Thyroid gland (tissue), 4 donors: ENCODE data around the gene IL1RL1. TPM values are rescaled to one million over a fixed set of nuclear protein-coding genes. Genes with fewer than 3 reads are reported as not detected.

Experiments
- DNase-seq, 2 donors: peaks; one replicate each; pipeline ENCODE4 v3.0.0-alpha.2; 2019
- H3K27ac ChIP-seq, 3 donors: fragments of 200-600 bp; sonication (generic); 1 replicate in 2 of 3; 2 replicates in 1 of 3; pipeline ENCODE4 v1.5.1; 2016 to 2019; ENCODE audit warnings: mild to moderate bottlenecking in 1 of 3, moderate library complexity in 1 of 3
- H3K27me3 ChIP-seq: fragments of 200-600 bp; sonication (generic); one replicate; pipeline ENCODE4 v1.5.1; 2019
- H3K36me3 ChIP-seq, 2 donors: fragments of 200-600 bp; sonication (generic); one replicate each; pipeline ENCODE4 v1.5.1; 2016 to 2019
- H3K4me1 ChIP-seq, 2 donors: fragments of 200-600 bp; sonication (generic); one replicate each; pipeline ENCODE4 v1.5.1; 2017 to 2019
- H3K4me3 ChIP-seq, 3 donors: fragments of 200-600 bp; sonication (generic); replicated peaks in 1 of 3; 1 replicate in 2 of 3; 2 replicates in 1 of 3; pipeline ENCODE4 v1.5.1; 2016; ENCODE audit warnings: mild to moderate bottlenecking in 1 of 3
- H3K9me3 ChIP-seq: fragments of 200-600 bp; sonication (generic); one replicate; pipeline ENCODE4 v1.5.1; 2017
- CTCF ChIP-seq, 6 experiments: fragments of 200-600 bp in 3 of 6; fragments of 450-650 bp in 3 of 6; sonication (generic) in 3 of 6; IDR thresholded peaks; one replicate each; pipeline ENCODE4 v1.5.1; 2016 to 2019; ENCODE audit warnings: antibody characterized with exemption in 6 of 6, mild to moderate bottlenecking in 2 of 6, inconsistent platforms in 1 of 6, moderate library complexity in 1 of 6
- POLR2A ChIP-seq, 2 donors: fragments of 450-650 bp; IDR thresholded peaks; one replicate each; pipeline ENCODE4 v1.6.1; 2017; ENCODE audit warnings: antibody characterized with exemption in 2 of 2, mild to moderate bottlenecking in 2 of 2, moderate library complexity in 1 of 2
- WGBS, 2 donors: methylation state at CpG; one replicate each; pipeline ENCODE4 v1.1.5; 2017; 5-methylcytosine and 5-hydroxymethylcytosine counted together
- intact Hi-C: fragments of 100-400 bp; cut with DNase I; formaldehyde crosslinking; loops from one replicate; pipeline ENCODE4 v1.15.1; 2023
- total RNA-seq, 4 donors: library from RNA; depleted of rRNA; stranded (reverse); fragments of >200 nt; gene quantifications; one replicate each; pipeline ENCODE4 v1.2.3, GENCODE V29; 2016

Gene IL1RL1
- total RNA-seq, 4 donors from 2014 or later = 1.0 to 5.0 (median 3.1) TPM

DNA sequence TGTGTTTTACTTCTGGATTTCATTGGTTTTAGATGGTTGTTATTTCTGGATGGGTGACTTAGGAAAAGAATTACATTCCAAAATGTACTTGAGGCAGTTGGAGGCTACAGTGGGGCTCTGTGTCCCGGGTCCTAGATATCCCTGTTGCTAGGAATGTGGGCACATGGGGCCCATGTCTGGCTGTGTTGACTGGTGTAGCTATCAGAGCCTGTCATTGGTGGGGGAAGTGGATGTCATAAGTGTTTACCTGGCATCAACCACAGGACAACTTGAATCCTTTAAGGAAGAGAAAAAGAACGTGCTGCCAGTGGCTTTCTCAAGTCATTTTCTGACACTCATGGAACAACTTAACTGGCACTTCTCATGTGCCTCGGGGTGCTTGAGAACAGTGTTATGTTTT, 74.6 kb downstream of the IL1RL1 start:
- H3K9me3 ChIP-seq = no peaks in the 10 kb centered on the region
- no peak overlapping the region for H3K4me3 ChIP-seq
- no peaks in the 10 kb centered on the region for H3K27me3 ChIP-seq
- no peaks in the 10 kb centered on the region for H3K4me1 ChIP-seq
- no peak overlapping the region for H3K27ac ChIP-seq
- DNase-seq = peak; percentile 11 to 14
- no peaks in the 10 kb centered on the region for H3K36me3 ChIP-seq
- TF ChIP-seq POLR2A (IDR thresholded peaks at IDR 0.05) = no peak
- TF ChIP-seq CTCF (IDR thresholded peaks at IDR 0.05) = no peak
- intact Hi-C loops = no loop called here
- 28 to 30% methylated on average over 3 of the region's 3 CpGs for WGBS, 2 donors

DNA sequence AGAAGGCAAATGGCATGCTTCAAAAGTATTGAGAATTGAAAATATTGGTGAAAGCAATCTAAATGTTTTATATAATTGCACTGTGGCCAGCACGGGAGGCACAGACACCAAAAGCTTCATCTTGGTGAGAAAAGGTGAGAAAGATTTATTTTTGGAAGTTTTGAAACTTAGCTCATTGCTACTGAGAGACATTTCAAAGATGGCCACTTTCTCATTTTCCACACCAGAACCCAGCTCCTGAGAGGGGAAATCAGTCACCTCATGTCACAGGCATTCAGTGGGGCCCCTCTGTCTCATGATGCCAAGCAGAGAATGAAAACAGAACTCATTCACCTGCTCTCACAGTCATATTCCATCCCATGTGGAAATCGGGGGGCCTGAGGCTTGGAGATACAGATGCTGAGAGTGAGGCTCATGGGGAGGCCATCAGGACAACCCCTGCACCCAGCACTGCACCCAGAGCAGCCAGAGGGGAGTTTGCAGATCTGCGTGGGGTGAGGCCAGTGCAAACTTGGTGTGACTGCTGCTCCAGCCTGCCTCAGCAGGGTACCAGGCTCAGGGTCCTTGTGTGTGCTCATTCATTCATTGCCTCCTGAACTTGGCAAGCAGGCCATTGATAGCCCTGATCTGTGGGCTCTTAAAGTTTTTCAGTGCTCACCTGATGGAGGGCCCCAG, 75.6 kb downstream of the IL1RL1 start:
- Histone ChIP-seq H3K36me3 (no peaks in the 10 kb centered on the region), H3K27ac (no peak overlapping the region), H3K9me3 (no peaks in the 10 kb centered on the region), H3K27me3 (no peaks in the 10 kb centered on the region), H3K4me3 (no peak overlapping the region), H3K4me1 (no peaks in the 10 kb centered on the region)
- no peak for DNase-seq
- WGBS, 2 donors = 83 to 90% methylated on average over 3 of the region's 3 CpGs
- TF ChIP-seq POLR2A (IDR thresholded peaks at IDR 0.05) = no peak
- no peak for TF ChIP-seq CTCF (IDR thresholded peaks at IDR 0.05)
- intact Hi-C loops = no loop called here

GRCh38 chr2:102387763-102388546, 76.6 kb downstream of the IL1RL1 start:
- Histone ChIP-seq H3K36me3 (no peaks in the 10 kb centered on the region), H3K9me3 (no peaks in the 10 kb centered on the region), H3K4me3 (no peak overlapping the region), H3K4me1 (no peaks in the 10 kb centered on the region), H3K27me3 (no peaks in the 10 kb centered on the region), H3K27ac (no peak overlapping the region)
- WGBS, 2 donors = 90 to 98% methylated on average over 7 of the region's 7 CpGs
- TF ChIP-seq POLR2A (IDR thresholded peaks at IDR 0.05) (no peak), CTCF (IDR thresholded peaks at IDR 0.05) (no peak)
- no peak for DNase-seq
- intact Hi-C loops = no loop called here

- no peak for DNase-seq
- intact Hi-C loops = no loop called here
- TF ChIP-seq CTCF (IDR thresholded peaks at IDR 0.05) (no peak), POLR2A (IDR thresholded peaks at IDR 0.05) (no peak)
- Histone ChIP-seq H3K36me3 (no peaks in the 10 kb centered on the region), H3K27ac (no peak overlapping the region), H3K27me3 (no peaks in the 10 kb centered on the region), H3K4me1 (no peaks in the 10 kb centered on the region), H3K9me3 (no peaks in the 10 kb centered on the region), H3K4me3 (no peak overlapping the region)
- 88 to 89% methylated on average over 2 of the region's 2 CpGs for WGBS, 2 donors
These were observed 80.2 kb downstream of the IL1RL1 start for GRCh38 chr2:102391565-102391964.

DNA sequence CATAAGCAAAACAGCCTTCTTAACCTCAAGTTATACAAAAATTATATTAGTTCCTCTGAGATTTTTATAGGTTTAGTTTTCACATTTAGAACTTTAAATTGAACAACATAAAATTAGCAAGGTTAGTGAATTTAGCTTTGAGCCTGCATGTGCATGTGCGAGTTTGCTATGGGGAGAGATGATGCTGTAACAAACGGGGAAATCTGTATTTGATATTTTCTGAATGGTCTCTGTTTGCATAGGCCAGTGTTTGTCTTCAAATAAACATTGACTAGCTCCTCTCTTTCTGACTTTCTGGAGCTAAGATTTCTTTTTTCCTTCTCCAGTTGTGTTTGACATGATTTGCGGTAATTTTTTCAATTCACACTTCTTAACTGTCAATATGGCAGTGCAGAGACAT, 80.7 kb downstream of the IL1RL1 start:
- no peak for DNase-seq
- 83 to 97% methylated on average over 3 of the region's 3 CpGs for WGBS, 2 donors
- Histone ChIP-seq H3K9me3 (no peaks in the 10 kb centered on the region), H3K27me3 (no peaks in the 10 kb centered on the region), H3K4me3 (no peak overlapping the region), H3K4me1 (no peaks in the 10 kb centered on the region), H3K36me3 (no peaks in the 10 kb centered on the region), H3K27ac (no peak overlapping the region)
- intact Hi-C loops = no loop called here
- TF ChIP-seq POLR2A (IDR thresholded peaks at IDR 0.05) (no peak), CTCF (IDR thresholded peaks at IDR 0.05) (no peak)
